ENCODE data around the gene LMNTD2. TPM values are rescaled to one million over a fixed set of nuclear protein-coding genes. Genes with fewer than 3 reads are reported as not detected.

The LMNTD2 gene
- total and polyA plus RNA-seq, 2 of the 13 experiments (the other 11 are each of a cell fraction or from before 2014, with no cell fraction given), result 1.1 to 3.1 TPM

DNA sequence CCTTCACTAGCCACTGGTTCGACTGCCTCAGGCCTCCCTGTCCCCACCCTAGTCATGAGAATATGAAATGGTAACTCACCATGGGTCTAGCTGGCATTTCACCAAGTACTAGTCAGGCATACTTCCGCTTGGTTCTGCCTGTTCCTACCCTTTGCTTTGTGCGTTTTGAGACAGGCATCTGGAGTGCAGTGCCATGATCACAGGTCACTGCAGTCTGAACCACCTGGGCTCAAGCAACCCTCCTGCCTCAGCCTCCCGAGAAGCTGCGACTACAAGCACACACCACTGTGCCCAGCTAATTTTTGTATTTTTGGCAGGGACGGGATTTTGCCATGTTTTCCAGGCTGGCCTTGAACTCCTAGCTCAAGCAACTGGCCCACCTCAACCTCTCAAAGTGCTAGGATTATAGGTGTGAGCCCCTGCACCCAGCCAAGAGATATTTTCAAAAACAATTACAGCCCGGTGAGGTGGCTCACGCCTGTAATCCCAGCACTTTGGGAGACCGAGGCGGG lies 39.3 kb downstream of the LMNTD2 start (continued):
- TF ChIP-seq AKAP8 (CRISPR knock-in tag; IDR thresholded peaks at IDR 0.05) (0 out of 2 replicates have a peak, but pooled peaks have one; percentile 62), DR1 (CRISPR knock-in tag; IDR thresholded peaks at IDR 0.05) (0 out of 2 replicates have a peak, but pooled peaks have one; percentile 1), ZNF431 (CRISPR knock-in tag; IDR thresholded peaks at IDR 0.05; ENCODE audit: borderline replicate concordance, low read depth) (no peak), POLR2AphosphoS2 (IDR thresholded peaks at IDR 0.05; ENCODE audit: low read depth, low read length) (no peak), ZNF678 (CRISPR knock-in tag; IDR thresholded peaks at IDR 0.05) (no peak), ZNF543 (CRISPR knock-in tag; IDR thresholded peaks at IDR 0.05) (no peak), ZNF33B (CRISPR knock-in tag; IDR thresholded peaks at IDR 0.05) (no peak), PHF8 (CRISPR knock-in tag; IDR thresholded peaks at IDR 0.05) (no peak), KLF12 (CRISPR knock-in tag; IDR thresholded peaks at IDR 0.05; ENCODE audit: borderline replicate concordance) (no peak), ZNF10 (CRISPR knock-in tag; IDR thresholded peaks at IDR 0.05; ENCODE audit: borderline replicate concordance, low read depth) (no peak), ZNF746 (CRISPR knock-in tag; IDR thresholded peaks at IDR 0.05) (no peak), ARHGAP35 (CRISPR knock-in tag; IDR thresholded peaks at IDR 0.05; ENCODE audit: borderline replicate concordance) (no peak), GTF2F1 (IDR thresholded peaks at IDR 0.05; ENCODE audit: low read length) (no peak), HMG20A (CRISPR knock-in tag; IDR thresholded peaks at IDR 0.05; ENCODE audit: borderline replicate concordance) (no peak)
- TF ChIP-seq, protein P1, sequence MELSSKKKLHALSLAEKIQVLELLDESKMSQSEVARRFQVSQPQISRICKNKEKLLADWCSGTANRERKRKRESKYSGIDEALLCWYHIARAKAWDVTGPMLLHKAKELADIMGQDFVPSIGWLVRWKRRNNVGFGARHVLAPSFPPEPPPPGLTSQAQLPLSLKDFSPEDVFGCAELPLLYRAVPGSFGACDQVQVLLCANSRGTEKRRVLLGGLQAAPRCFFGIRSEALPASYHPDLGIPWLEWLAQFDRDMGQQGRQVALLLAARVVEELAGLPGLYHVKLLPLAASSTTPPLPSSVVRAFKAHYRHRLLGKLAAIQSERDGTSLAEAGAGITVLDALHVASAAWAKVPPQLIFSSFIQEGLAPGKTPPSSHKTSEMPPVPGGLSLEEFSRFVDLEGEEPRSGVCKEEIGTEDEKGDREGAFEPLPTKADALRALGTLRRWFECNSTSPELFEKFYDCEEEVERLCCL (CRISPR knock-in tag; IDR thresholded peaks at IDR 0.05; ENCODE audit: borderline replicate concordance), result no peak
- TF ChIP-seq, protein P2, sequence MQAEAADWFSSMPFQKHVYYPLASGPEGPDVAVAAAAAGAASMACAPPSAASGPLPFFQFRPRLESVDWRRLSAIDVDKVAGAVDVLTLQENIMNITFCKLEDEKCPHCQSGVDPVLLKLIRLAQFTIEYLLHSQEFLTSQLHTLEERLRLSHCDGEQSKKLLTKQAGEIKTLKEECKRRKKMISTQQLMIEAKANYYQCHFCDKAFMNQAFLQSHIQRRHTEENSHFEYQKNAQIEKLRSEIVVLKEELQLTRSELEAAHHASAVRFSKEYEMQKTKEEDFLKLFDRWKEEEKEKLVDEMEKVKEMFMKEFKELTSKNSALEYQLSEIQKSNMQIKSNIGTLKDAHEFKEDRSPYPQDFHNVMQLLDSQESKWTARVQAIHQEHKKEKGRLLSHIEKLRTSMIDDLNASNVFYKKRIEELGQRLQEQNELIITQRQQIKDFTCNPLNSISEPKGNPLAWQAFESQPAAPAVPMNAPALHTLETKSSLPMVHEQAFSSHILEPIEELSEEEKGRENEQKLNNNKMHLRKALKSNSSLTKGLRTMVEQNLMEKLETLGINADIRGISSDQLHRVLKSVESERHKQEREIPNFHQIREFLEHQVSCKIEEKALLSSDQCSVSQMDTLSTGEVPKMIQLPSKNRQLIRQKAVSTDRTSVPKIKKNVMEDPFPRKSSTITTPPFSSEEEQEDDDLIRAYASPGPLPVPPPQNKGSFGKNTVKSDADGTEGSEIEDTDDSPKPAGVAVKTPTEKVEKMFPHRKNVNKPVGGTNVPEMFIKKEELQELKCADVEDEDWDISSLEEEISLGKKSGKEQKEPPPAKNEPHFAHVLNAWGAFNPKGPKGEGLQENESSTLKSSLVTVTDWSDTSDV (CRISPR knock-in tag; IDR thresholded peaks at IDR 0.05), result no peak
- TF ChIP-seq, protein P3, sequence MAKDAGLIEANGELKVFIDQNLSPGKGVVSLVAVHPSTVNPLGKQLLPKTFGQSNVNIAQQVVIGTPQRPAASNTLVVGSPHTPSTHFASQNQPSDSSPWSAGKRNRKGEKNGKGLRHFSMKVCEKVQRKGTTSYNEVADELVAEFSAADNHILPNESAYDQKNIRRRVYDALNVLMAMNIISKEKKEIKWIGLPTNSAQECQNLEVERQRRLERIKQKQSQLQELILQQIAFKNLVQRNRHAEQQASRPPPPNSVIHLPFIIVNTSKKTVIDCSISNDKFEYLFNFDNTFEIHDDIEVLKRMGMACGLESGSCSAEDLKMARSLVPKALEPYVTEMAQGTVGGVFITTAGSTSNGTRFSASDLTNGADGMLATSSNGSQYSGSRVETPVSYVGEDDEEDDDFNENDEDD (CRISPR knock-in tag; IDR thresholded peaks at IDR 0.05; ENCODE audit: borderline replicate concordance), result no peak
- TF ChIP-seq, protein P4, sequence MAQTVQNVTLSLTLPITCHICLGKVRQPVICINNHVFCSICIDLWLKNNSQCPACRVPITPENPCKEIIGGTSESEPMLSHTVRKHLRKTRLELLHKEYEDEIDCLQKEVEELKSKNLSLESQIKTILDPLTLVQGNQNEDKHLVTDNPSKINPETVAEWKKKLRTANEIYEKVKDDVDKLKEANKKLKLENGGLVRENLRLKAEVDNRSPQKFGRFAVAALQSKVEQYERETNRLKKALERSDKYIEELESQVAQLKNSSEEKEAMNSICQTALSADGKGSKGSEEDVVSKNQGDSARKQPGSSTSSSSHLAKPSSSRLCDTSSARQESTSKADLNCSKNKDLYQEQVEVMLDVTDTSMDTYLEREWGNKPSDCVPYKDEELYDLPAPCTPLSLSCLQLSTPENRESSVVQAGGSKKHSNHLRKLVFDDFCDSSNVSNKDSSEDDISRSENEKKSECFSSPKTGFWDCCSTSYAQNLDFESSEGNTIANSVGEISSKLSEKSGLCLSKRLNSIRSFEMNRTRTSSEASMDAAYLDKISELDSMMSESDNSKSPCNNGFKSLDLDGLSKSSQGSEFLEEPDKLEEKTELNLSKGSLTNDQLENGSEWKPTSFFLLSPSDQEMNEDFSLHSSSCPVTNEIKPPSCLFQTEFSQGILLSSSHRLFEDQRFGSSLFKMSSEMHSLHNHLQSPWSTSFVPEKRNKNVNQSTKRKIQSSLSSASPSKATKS (CRISPR knock-in tag; IDR thresholded peaks at IDR 0.05), result no peak
- TF ChIP-seq, protein P5, sequence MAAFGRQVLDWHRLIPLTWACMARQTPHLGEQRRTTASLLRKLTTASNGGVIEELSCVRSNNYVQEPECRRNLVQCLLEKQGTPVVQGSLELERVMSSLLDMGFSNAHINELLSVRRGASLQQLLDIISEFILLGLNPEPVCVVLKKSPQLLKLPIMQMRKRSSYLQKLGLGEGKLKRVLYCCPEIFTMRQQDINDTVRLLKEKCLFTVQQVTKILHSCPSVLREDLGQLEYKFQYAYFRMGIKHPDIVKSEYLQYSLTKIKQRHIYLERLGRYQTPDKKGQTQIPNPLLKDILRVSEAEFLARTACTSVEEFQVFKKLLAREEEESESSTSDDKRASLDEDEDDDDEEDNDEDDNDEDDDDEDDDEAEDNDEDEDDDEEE (CRISPR knock-in tag; IDR thresholded peaks at IDR 0.05), result 0 out of 2 replicates have a peak, but pooled peaks have one; percentile 54

Data from HepG2 (cell line).